Amniotic stem cell (primary cell): Measurements from ENCODE around the gene LRRC28.

Experiments
- DNase-seq: peaks from one replicate; lab custom pipeline; 2025; lab: John Stamatoyannopoulos, UW

LRRC28 gene

DNA sequence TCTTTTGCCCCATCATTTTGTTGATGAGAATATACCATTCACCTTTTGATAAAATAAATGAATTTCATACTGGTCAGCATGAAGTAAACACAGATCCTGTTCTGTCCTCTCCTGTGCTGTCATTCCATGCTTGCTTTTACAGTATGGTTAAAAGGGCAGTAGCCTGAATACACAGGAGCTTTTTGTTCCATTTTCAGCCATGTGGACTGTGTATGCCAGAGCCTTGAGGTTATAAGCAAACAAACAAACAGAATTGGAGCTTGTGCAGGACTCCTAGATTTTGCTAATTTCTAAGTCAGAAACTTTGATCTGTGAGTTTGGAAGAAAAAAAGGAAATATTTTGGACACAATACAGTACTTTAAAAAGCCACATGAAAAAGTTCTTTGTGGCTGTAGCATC lies 91.9 kb downstream of the LRRC28 start:
- no peak for DNase-seq

DNA sequence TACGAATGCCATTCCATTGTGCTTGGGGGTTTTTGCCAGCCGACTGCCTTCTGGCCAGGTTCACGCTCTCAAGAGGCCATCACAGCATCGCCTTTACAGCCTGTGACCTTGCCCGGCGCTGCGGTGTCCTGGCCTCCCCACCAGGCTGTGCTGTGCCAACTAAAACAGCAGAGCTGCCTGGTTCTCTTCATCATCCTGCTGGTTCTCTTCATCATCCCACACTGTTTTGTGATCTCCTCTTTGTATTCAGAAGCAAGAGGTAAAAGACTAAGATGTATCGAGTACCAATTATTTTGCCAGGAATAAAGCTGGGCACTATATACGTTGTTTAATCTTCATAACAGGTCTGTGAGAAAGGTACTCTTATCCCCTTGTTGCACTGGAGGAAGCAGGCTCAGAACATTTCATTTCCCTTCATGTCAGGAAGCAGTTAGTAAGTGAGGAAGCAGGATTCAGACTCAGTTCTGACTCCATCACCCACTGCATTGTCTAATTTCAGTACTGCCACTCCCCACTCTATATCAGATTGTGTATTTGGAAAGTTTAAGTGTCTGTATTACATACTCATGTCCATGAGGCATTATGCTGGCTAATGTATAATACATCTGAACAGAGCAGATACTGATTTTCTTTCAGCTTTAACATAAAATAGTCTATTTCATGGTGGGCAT lies 92.7 kb downstream of the LRRC28 start:
- DNase-seq: no peak

DNA sequence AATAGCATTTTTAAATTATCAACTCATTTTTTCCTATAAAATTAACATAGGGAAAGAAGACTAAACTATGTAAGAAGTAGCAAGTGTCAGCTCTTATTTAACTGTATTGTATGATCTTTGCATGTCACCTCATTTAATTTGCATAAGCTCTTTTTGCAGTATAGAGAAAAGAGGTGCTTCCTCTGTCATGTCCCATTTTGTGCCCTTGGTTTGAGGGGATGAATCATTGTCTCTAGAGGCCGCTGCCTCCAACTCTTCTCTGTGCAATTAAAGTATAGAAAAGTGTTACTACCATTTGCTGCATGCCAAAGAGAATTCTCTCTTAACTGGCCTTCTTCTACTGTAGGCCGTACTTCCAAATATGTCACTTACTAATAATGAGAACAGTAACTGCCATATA lies 93.4 kb downstream of the LRRC28 start:
- no peak for DNase-seq

DNA sequence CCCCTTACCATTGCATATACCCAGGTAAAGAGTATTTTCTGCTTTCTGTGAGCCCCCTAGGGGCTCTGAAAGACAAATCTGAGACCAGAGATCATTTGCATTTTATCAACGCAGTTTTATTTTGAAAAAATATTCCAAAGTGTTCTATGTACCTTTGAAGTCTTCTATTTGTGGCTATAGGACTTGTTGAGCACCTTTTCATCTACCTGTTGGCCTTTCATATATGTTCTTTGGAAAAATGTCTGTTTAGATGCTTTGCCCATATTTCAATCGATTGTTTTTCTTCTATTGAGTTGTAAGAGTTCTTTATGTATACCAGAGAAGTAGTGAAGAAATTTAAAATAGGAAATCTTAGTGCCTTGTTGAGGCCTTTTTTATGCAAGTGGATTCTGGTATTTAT lies 94.0 kb downstream of the LRRC28 start:
- DNase-seq: no peak

DNA sequence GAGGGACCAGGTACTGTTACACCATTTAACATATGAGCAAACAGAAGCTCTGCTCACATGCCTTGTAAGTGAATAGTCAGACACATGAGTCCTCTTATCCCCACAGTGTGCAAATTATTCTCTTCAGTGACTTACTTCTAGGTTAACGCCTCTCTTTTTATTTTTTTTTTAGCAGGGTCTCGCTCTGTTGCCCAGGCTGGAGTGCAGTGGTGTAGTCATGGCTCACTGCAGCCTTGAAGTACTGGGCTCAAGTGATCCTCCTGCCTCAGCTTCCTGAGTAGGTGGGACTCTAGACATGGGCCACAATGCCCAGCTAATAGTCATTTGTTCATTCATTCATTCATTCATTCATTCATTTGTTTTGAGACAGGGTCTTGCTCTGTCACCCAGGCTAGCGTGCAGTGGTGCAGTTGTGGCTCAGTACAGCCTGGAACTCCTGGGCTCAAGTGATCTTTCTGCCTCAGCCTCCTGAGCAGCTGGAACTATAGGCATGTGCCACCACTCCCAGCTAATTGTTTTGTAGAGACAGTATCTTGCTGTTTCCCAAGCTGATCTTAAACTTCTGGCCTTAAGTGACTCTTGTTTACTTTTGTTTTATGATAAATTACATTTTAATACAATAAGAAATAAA lies 94.7 kb downstream of the LRRC28 start:
- no peak for DNase-seq

DNA sequence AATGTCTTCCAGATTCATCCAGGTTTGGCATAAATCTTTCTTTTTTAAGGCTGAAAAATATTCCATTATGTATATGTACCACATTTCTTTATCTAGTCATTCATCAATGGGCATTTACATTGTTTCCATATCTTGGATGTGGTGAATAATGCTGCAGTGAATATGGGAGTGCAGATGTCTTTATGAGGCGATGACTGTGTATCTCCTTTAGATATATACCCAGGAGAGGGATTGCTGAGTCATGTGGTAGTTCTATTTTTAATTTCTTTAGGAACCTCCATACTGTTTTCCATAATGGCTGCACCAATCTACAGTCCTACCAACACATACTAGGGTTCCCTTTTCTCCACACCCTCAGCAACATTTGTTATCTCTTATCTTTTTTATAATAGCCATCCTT lies 96.3 kb downstream of the LRRC28 start:
- DNase-seq: no peak

DNA sequence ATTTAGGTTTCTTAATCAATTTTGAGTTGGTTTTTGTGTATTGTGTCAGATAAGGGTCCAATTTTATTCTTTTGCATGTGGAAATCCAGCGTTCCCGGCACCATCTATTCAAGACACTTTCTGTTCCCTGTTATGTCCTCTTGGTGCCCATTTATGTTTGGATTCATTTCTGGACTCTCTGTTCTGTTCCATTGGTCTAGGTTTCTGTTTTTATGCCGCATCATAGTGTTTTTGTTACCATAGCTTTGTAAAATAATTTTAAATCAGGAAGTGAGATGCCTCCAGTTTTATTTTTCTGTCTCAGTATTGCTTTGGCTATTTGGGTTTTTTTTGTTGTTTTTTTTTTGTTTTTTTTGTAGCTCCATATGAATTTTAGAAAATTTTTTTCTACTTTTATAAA lies 97.1 kb downstream of the LRRC28 start:
- DNase-seq: no peak

DNA sequence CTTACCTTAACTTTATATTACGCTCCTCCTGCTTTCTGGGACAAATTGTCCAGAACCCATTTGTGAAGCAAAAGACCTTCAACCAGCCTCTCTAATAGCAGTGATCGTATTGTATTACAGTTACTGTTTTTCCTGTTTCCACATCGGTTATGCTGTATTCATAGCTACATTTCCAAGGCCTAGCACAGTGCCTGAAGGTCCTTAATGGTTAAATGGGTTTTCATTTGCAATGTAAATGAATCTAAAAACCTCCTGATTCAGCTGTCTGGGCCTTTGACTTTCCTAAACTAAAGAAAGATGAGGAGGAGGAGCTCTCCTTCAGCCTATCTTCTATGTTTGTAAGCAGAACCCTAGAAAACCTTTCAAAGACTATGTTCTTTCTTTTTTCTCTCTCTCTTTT lies 99.1 kb downstream of the LRRC28 start:
- no peak for DNase-seq

DNA sequence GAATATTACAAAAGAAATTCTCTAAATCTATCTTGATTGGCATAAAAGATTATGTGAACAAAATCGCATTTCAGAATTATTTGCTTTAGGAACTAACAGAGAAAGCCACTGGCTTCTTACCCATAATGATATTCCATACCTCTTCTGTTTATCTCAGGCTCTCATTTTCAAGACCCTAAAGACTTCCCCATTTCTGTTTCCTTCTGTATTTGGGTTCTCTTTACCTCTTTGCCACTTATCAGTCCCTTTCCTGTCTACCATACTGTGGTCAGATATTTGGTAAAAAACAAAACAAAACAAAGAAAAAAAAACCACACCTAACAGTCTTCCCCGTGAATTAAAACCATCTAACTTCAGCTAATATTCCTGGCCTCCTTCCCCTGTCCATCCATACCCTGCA lies 108.5 kb downstream of the LRRC28 start:
- DNase-seq: no peak

DNA sequence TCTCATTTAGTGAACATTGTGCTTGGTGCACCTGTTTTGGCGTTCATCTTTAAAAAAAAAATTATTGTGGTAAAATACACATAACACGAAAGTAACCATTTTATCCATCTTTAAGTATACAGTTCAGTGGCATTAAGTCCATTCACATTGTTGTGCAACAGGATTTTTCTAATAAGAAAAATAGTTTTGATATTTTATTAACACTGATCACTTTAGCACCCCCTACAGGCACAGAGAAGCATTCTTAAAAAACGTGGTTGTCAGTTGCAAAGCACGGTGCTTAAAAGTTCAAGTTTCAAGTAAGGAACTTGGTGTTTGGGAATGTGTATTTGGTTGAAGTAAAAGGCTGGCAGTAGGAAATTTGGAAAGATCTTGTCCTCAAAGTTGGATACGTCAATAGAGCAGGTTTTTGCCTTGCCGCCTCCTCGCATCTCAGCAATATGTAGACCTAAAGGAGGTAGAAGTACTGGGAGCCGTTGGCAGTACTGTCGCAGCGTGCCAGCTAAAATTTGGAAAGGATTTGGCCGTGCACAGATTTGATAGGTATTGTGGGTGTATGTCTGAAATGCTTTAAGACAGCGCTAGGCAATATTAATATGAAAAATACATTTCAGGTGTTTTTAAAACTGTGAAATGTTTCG lies 110.4 kb downstream of the LRRC28 start:
- DNase-seq: no peak

DNA sequence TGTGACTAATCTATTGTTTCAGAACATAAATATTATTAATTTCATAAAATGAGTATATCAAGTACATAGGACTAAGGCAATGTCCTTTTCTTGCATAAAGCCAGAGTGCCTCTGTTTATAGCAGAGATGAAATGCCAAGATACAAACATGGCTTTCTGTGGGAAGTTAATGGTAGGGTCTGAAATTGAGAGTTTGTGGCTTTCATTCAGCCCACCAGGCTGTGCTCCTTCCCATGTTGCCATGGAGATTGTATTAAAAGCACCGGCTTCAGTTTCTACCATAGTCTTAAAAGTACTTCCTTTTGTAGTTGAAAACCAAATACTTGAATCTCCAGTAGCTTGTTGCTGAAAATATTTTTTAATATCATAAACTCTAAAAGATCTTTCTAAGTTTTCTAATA lies 114.0 kb downstream of the LRRC28 start:
- no peak for DNase-seq

DNA sequence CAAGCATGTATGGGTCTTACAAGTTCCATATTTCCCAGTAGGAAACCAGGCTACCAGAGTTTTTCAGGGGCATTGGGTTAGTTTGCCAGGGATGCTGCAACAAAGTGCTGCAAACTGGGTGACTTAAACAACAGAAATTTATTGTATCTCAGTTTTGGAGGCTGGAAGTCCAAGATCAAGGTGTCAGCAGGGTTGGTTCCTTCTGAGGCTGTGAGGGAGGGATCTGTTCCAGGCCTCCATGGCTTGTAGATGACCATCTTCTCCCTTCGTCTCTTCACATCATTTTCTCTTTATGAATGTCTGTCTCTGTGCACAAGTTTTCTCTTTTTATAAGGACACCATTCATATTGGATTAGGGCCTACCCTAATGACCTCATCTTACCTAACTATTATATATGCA lies 114.7 kb downstream of the LRRC28 start:
- no peak for DNase-seq

DNA sequence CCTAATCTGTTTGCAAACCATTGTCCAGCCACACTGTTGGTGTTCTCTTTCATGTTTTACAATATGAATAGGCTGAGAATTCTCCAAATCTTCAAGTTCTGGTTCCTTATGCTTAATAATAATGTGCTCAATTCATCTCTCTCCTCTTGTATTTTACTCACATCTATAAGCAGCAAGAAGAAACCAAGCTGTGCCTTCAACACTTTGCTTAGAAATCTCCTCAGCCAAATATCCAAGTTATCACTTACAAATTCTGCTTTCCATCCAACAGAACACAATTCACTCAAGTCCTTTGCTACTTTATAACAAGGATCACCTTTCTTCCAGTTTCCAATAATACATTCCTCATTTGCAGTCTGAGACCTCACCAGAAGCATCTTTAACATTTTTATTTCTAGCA lies 117.5 kb downstream of the LRRC28 start:
- DNase-seq: no peak

DNA sequence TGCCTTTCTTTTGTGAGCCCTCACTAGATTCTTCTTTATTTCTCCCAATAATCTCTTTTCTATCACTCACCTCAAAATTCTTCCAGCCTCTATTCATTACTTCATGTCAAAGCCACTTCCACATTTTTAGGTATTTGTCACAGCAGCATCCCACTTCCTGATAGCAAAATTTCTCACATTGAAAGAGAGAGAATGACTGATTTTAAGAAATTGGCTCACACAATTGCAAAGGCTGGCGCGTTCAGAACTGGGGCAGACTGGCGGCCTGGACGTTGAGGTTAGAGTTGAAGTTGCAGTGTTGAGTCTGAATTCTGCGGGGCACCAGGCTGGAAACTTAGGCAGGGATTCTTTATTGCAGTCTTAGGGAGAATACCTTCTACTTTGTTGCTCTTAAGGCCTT lies 117.9 kb downstream of the LRRC28 start:
- DNase-seq: no peak

DNA sequence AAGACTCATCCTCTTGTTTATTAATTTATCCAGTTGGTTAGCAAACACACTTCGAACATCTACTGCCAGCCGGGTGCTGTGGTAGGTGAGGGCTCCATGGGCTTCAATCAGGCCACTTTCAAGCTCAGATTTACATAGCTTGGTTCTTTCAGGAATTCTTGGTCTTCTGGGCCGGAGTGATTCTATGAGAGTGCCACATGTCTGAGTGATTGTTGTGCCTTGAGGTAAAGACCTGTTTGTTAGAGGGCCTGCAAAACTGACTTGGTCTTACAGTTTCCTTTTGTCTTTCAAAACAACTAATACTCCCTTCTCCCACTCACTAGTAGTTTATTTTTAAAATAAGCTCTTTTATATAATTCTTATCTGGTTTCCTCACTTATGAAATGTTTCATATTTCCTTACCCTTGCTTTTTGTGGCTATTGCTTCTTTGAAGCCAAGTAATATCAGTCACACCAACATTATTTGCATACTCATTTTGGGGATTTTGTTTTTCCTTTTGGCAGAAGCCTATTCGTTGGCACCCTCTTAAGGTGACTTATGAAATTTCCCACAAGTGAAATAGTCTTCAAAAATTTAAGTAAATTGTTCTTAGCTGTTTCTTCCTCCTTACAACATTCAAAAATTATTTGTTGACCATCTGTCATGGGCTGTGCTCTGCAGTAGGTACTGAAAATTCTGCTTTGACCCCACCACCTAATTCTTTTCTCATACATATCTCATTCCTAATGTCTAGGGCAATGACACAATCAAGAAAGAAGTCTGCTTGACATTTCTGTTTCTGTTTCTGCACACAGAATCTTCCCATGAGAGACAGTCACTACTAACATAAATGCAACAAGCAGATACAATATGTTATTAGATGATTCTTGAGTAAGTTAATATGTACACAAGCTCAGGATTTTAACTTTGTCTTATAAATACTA lies 120.2 kb downstream of the LRRC28 start:
- no peak for DNase-seq

DNA sequence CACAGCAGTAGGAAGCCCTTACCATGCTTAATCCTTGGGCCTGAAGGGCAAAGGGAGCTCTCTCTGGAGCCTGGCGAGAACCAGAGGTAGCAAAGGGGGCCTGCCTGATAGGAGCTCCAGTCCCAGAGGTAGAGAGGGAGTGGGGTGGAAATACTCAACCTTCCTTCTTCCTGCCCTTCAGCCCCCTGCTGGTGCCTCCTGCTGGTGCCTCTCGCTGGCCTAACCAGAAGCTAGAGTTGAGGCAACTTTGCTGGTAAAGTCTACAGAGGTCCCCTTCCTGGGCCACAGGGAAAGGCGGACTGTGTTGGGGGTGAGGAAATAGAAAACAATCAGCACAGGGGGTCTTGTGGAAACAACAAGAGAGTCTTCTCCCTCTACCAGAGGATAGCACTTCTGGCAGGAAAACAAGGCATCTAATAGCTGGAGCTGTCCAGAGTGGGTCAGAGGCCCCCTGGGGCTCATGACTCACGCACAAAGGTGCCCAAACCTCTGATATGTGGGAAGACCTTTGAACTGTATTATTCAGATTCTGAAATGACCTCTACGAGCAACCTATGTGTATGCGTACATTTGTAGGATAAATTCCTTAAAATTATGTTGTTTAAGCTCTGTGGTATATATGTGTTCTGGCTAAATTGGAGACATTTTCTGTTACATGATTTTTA lies 133.9 kb downstream of the LRRC28 start:
- DNase-seq: no peak

DNA sequence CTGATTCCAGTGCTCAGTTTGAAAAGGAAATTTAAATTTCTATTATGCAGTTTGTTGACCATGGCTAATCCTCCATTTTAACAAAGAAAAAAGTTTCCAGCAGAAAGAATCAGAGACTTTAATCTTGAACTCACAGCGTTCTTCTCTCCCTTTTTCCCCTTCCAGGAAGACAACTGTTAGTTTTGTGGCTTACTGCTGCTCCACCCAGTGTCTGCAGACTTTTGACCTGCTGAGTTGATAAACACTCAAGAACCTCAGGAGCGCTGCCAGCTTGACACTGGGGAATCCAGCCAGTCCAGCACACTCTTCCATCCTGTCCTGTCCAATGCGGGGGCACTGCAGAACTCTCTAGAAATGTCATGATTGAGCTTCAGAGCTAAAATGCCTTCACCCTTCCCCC lies 134.6 kb downstream of the LRRC28 start:
- no peak for DNase-seq

DNA sequence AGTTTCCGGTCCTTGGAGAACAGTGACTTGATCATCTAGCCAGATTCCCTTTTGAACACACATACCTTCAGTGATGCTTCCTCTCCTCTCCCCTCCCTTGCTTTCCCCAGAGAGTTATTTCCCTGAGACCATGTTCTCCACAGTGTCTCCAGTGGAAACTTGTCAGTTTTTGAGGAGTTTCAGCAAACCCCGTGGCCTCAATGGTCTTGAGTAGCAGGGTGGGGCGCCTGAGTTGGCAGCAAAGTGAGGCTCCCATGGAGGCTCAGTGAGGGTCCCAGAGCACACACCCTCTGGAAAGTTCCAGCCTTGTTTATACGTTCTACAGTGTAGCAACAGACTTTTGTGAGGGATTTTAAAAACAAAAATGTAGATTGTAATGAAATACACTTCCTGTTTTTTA lies 135.1 kb downstream of the LRRC28 start:
- DNase-seq: no peak

DNA sequence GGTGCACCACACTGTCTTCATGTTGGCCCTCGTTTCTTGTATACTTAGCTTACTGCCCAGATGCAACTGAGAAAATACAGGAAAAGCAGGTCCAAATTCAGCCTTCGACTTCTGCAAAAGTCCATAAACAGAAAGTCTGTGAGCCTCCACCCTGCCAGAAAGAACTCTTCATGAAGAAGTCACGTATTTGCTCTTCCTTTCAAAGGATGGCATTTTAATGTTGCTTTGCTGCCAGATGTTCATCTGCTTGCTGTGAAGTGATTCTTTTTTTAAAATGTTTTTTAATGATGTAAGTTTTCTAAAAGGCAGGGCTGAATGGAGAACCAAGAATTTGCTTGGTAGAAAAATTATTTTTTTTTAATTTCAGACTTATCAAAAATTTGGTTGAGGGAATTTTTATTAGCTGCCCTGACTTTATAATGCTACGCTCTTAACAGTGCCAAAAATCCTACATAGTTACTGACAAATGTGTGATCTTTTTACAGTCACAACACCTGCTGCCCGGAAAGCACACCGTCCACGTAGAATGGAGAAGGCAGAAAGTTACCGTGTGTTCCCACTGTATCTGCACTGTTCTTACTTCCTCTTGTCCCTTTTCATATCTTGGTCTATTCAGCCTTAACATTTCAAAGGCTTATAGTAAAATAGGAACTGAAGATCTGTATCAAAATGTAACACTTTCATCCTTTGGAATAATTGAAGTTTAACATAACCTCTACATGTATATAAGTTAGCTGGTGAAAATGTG lies 136.3 kb downstream of the LRRC28 start:
- DNase-seq: no peak

DNA sequence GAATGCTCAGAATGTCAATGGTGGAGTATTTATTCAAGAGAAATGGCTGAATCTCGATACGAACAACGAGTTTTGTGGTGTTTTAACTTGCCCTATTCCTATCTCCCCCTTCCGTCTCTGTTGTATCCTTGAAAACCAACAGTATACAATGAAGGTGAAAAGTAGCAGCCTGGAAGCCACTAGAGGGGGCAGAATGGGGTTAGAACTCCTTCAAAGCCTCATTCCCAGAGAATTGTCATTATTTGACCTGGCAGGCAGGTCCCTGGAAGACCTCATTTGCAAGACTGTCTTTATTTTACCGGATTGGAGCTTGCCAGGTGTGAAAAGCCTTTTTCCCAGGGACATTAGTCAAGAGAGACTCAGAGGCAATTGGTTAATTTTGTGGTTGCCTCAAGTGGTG lies 139.4 kb downstream of the LRRC28 start:
- no peak for DNase-seq

DNA sequence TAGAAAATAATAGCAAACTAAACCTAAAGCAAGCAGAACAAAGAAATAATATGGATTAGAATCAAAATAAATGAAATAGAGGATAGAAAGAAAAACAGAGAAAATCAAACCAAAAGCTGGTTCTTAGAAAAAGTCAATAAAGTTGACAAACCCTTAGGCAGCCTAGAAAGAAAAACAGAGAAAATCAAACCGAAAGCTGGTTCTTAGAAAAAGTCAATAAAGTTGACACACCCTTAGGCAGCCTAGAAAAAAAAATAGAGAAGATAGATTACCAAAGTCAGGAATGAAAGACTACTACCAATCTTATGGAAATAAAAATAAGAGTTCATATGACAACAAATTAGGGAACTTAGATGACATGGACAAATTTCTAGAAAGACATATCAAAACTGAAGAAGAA lies 142.4 kb downstream of the LRRC28 start:
- no peak for DNase-seq
